Hippocampal formation (tissue), 2 donors: ENCODE data around the gene UBTD1.
"Not testable (repeated sequence)": the region's sequence is repeated elsewhere in the genome, so short reads cannot be mapped to it uniquely, and the experiment has no call there.

Source experiments
- DNase-seq, 2 donors: peaks; one replicate each; lab custom pipeline; 2025; lab: John Stamatoyannopoulos, UW

The UBTD1 gene

DNA sequence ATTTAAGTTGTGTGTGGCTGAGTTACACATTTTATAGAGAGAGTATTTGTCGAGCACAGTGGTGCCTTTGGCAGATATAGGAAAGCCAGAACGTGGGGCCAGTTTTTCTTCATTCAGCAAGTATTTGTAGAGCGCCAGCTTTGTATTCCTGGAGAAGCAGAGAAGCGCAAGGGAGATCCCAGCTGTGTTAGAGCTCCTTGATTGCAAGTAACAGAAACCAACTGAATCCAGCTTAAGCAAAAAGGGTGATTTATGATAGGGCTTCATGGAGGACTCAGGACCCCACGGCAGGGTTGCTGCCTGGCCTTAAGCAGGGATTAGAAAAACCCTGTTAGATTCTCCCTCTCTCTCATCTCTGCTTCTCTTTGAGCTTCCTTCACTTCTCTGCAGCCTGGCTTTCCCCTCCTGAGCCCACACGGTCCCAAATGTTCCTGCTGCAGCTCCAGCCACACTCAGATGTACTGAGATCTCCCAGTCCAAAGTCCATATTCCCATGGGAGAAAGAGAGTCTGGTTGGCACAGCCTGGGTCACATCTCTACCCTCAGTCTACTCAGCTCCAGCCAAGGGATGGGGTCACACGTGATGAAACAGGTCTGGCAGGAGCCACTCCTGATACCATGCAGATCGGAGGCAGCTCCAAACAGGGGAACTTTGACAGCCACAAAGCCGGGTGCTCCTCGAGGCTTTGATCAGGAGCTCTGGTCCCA is 16.7 kb downstream of the UBTD1 start:
- DNase-seq, result no peak

DNA sequence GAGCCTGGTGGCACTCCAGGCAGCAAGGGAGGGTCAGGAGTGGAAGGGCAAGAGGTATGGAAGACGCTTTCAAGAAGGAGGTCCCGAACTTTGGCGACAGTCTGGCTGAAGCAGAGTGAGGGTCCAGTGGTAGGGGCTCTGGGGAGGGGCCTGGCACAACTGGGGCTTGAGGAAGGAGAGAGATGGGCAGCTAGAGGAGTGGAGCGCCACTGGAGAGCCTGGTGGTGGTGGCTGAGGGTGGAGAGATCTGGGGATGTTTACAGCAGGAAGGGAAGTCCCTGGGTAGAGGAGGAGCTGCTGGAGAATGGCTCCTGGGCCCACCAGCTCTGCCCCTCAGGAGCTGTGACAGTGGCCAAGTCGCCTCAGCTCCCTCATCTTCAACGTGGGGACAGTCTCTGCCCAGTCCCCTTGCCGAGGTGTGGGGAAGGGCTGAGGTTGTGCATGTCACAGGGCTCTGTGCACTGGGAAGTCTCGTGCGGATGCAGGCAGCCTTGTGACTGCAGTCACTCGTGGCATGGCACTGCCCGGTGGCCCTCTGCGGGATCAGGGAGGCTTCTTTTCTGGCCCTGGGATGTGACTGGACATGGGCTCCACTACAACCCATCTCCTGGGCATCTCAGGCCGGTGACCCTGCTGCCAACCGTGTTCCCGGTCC is 18.5 kb downstream of the UBTD1 start:
- no peak for DNase-seq

DNA sequence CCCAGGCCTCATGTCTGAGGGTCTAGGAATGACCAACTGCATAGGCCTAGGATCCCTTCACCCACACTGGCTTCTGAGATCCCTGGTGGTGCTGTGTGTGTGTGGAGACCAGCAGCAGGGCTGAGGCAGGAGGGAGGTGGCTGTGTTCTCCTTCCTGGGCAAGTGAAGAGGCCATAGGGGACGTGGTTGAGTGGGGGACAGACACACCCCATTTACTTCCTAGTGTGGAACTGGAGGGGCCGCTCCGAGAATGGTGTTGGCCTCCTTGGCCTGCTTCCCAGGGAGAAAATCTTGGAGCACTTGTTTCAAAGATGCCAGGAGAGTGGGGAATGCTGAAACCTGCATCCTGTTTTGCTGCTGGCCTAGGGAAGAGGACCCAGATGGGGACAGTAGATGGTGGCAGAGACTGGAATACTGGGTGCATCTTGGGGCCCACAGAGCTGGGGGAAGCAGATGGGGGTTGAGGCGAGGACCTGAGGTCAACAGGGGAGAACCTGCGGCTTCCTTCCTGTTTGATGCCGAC is 19.1 kb downstream of the UBTD1 start:
- no peak for DNase-seq

DNA sequence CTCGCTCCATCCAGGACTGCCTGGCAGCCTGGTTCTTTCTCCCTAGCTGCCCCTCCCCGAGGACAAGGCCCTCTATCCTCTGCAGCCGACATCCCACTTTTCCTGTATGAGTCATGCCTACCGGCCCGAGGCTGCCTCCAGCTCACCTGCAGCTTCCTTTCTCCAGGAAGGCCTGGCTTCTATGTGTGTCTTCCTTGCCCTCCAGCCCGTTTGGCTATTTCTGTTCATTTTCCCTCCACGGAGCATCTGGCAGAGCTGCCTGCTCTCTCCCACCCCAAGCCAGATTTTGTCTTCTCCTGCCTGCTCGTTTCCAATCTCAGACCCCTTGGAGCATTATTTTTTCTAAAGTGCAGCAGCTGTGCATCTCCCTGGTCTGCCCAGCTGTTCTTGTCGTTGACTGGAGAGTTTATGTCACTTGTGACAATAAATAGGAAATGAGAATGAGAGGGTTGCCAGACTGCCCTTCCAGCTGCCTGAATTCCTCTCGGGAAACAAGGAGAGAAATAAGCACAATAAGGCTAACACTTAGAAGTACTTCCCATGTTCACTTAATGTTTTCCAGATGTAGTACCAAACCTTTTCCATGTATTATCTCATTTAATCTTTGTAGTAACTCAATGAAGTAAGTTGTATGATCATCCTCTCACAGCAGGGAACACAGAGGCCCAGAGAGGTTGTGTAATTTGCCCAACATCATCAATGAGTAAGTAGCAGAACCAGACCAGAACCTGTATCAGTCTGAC is 19.7 kb downstream of the UBTD1 start:
- DNase-seq, result no peak

DNA sequence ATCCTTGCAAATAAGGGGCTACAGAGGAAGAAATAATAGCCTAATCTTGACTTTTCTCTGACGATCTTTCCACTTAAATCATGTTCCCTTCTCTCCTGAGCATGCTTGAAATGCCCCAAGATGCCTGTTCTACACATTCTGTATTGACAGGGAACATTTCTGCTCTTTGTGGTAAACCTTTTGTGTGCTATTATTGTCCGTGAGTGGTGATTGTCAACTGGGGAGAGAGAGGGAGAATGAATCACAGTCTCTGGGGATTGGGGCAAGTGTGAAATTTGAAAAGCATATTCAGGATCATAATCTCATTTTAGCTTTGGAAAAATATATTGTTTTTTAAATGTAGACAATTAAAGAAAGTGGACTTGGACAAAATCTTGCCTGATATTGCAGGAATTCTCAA is 20.6 kb downstream of the UBTD1 start:
- no peak for DNase-seq

DNA sequence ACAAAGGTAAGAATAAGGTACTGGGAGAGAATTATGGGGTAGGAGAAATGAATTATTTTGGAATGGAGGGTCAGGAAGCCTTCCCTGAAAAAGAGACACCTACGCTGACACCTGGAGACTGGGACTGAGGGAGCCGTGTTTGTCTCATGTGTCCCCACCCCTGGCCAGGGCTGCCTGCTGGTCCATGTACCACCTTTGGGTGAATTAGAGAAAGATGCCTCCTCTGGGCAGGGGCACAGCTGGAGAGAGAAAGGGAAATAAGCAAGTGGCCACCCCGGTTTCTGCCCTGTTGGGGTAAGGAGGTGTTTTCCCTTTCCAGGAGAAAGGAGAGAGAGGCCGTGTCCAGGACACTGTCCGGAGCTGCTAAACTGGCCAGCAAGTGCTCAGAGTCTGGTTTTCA is 21.8 kb downstream of the UBTD1 start:
- no peak for DNase-seq

DNA sequence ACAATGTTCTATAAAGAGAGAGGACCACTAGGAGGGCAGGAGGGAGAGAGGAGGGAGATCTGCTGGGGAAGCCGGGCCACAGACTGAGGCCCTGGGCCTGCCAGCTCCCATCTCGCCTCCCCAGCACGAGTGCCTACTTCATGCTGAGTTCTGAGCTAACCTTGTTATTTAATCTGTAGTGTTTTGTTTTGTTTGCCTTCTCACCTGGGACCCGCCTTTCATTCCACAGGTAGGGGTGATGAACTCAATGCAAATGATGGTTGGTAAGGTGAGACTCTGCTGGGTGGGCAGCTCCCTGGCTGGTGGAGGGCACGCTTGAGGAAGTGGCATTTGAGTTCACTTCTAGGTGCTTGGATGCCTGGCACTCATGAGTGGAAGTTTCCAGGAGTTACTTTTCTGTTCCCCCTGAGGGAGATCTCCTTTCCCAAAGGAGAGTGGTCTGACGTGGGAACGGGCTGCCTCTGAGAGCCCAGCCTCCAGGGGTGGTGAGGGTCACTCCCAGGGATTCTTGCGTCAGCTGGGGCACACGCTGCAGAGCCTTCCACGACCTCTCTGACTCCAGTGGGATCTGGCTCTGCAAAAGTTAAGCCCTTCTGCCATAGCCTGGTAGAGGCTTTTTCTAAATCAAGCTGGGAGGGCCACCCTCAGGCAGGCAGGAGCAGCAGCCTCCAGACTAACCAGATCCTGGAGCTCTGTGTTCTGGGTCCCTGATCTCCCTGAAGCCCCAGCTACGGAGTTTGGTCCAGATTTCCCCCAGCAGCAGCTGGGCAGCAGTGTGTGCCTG is 22.4 kb downstream of the UBTD1 start:
- DNase-seq, result no peak

DNA sequence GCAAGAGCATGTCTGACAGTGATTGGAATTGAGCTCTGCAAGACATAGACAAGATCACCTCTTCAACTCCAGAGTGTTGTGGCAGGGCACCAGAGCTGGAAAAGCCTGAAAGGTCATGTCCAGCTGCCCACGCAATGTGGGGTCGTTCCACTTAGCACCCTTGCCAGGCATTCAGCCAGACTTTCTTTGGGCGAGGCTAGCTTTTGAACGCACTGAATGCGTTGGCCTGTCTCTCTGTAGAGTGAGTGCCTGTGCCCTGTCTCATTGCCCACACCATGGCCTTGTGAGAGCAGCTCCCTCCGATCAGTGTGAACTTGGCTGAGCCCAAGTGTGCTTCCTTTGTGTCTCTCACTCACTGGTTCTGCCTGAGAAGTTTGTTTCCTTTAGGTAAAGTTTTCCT is 23.3 kb downstream of the UBTD1 start:
- DNase-seq, result no peak

DNA sequence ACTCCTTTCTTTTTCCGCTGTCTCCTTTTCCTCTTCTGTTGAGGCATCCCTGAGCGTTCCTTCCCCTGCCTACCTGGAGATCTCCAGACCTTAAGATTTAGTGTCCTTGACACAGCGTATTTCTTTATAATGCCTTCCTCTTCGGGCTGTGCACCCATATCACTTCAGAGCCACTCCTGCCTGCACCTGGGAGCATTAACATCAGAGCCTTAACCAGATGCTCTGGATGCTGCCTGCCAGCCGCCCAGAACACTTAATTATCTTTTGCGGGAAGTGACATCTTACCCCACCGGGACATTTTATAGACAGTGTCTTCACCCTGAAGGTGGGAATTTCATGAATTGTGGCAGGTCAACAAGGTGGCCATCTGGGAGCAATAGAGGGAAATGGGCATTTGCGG is 24.2 kb downstream of the UBTD1 start:
- no peak for DNase-seq

DNA sequence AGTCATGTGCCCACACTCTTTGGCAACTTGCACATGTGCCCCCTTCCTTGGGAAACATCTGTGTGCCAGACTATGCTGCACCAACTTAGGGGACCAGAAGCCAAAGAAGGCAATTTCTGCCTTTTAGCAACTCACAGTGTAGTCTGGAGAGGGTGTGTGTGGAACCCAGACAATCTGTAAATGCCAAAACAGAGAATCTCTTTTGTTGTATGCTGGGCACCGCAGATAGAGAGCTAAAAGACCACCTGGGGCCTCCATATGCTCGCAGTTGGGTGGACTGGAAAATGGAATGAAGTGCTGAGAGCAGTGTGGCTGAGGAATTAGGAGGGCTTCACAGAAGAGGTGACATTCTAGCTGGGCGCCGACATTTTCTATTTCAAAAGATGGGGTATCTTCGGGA is 26.4 kb downstream of the UBTD1 start:
- DNase-seq, result no peak

DNA sequence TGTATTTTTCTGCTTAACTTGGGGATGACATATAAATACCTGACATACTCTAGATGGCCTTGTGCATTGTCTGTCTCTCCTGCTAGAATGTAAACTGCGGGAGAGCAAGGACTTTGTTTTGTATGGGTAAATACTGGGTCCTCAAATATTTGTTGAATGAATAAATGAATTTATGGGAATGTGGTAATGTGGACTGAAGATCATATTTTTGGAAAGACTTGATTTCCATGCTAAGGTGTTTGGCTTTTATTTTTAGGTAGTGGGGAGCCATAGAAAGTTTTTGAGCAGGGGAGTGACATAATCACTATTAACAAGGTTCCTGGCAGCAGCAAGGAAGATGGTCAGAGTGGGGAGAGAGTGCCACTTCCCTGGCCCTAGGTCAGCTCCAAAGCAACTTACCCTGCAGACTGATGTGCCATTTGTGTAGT is 27.0 kb downstream of the UBTD1 start:
- no peak for DNase-seq

DNA sequence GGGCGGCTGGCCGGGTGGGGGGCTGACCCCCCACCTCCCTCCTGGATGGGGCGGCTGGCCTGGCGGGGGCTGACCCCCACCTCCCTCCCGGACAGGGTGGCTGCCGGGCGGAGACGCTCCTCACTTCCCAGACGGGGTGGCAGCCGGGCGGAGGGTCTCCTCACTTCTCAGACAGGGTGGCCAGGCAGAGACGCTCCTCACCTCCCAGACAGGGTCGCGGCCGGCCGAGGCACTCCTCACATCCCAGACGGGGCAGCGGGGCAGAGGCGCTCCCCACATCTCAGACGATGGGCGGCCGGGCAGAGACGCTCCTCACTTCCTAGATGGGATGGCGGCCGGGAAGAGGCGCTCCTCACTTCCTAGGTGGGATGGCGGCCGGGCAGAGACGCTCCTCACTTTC is 30.2 kb downstream of the UBTD1 start:
- DNase-seq, result not testable (repeated sequence)

DNA sequence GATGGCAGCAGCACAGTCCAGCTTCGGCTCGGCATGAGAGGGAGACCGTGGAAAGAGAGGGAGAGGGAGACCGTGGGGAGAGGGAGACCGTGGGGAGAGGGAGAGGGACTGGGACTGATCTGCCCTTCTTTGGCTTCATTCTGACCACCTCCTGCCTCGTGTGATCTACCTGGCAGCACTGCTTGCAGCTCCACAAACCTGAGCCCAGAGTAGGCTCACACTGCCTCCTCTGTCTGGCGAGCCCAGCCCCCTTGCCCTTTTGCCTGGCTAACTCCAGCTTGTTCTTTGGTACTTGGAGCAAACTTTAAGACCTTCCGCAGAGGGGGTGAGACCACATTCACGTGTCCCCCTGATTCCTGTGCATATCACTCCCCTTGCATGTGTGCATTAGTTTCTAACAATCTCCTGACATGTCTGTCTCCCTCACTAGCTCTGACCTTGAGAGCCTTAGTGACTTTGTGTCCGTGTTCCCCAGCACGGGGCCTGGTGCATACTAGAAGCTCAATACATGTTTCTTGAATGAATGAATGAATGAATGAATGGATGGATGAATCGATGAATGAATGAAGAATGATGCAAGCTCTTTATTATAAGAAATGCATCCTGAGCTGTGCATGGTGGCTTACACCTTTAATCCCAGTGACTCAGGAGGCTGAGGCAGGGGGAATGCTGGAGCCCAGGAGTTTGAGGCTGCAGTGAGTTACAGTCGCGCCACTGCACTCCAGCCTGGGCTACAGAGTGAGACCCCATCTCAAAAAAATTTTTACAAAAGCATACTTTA is 31.2 kb downstream of the UBTD1 start:
- DNase-seq, result no peak

DNA sequence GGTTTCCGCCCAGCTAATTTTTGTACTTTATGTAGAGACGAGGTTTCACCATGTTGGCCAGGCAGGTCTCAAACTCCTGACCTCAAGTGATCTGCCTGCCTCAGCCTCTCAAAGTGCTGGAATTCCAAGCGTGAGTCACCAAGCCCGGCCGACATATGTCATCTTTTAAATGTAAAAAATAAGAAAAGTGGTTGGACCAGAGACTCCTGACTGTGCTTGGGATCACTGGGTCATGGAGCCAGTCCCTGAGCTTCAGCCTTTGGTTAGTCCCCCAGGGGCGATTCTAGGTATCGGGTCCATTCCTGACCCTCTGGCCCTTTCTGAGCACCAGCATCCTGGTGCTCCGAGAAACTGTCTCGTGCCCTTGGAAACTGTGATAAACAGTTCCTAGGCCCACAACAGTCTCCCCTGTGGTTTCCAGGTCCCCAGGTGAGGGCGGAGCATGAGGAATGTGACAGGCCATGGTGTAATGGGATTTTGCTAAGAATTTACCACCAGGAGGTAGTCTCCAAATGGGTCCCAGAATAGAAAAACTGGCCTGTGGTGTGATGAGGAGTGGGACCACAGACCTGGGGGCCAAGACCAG is 32.8 kb downstream of the UBTD1 start:
- DNase-seq, result no peak

DNA sequence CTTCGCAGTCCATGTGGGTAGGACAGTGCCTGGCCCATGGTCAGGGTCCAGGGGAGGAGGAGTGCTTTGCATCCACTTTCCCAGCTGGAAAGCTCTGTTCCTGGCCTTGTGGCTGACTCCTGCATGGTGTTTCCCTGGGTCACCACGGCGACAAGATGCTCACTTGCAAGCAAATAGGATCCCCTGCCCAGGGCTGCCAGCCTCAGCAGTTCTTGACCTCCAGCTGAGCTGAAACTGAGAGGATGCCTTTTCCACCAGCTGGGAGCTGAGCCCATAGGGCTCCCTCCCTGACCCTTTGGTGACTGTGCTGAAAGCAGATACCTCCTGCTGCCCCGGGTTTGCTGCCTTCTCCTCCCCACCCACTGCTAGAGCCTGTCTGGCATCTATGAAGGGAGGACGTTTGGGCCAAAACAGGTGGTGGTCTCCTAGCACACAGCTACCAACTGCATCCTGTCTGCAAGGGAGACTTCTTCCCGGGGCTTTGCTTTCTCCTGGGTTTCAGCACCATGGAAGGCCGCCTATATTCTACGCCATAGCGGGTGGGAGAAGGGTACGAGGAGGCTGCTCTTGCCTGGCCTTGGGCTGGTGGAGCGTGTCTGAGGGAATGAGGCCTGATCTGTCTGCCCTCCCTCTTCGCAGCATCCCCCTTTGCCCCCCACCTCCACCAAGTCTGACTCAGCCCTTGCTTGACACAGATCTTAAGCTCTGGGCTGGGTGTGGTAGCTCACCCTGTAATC is 34.4 kb downstream of the UBTD1 start:
- peak in 1 of 2 donors; percentile 22 for DNase-seq

DNA sequence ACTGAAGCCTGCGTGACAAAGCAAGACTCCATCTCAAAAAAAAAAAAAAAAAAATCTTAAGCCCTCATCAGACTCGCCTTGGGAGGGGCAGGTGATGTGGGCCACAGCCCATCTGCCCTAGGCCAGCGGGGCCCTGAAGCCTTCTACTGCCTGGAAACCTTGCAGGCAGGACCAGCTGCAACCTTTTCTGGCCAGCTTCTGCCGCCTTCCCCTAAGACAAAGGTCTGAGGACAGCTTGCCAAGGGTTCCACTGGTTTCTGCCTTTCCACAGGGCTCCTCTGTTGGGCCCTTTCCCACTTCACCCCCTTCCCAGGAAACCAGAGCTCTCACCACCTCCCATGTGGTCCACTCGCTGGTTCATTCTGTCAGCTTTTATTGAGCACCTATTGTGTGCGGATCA is 35.2 kb downstream of the UBTD1 start:
- no peak for DNase-seq

DNA sequence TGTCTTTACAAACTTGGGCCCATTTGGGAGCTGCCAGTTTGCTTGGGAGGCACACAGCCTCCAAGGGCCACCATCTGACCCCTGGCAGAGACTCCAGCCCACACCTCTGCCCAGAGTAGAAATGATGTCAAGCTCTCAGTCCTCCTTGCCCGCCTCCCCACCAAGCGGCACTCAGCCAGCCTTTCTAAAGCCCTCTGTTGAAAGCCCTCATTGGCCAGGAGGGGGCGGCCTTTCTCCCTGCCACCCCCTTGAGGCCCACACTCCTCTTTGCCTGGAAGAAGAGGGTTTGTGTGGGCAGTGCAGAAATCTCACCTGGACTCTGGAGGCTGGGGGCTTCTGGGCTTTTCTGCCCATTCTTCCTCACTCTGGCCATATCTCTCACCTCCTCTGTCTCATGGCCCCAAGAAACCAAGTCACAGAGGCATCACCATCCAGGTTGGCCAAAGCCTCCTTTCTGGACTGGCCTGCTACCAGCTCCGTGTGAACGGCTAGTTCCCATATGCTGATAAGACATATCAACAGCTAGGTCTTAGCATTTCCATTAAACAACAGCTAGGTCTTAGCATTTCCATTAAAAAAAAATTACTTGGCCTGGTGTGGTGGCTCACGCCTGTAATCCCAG is 36.1 kb downstream of the UBTD1 start:
- DNase-seq, result peak; percentile 32 to 49

DNA sequence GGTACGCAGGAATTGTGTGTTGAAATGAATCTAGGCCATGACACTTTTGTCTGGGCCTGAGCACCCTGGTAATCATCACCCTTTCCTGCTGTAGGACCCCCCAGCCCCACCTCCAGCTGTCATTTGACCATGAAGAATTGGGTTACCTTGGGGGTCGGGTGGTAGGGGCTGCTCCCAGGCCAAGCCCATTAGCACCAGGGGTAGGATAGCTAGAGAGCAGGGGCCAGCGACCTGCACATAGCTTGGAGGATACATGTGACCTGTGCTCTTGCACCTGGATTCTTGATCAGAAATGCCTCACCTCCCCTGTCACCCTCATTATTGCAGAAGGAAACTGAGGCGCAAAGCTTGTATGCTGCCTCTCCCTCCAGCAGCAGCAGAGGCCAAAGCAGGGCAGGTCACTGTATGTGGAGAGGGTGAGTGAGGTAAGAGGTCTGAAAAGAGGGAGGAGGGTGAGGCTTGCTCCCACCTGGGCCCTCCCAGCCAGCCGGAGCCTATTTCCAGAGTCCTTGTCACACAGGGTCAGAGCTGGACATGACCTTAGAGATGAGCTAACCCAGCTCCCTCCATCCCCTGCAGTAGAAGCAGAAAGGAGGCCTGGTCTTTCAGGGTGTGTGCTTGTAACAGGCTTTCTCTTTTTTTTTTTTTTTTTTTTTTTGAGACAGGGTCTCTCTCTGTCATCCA is 38.6 kb downstream of the UBTD1 start:
- DNase-seq, result no peak

DNA sequence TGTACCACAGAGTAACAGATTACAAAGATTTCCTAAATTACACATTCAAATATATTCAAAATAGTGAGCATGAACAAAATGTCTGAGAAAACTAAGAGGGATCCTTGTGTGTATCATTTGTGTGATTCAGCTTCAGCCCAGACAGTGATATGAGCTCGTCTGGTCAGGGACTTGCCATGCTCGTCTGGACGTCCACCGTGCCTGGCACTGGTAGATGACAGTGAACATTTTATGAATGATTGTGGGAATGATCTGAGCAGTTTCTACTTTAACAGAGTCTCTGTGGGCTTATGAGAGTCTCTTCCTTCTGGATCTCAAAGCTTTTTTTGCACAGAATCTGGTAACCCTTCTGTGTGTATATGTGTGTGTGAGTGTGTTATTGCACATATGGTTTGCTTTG is 39.7 kb downstream of the UBTD1 start:
- no peak for DNase-seq
